AG04449 (cell line): ENCODE measurements around the gene LRRTM4.

ENCODE experiments used
- CTCF ChIA-PET: fragments of 350-600 bp; formaldehyde crosslinking; extraction: SDS; loops from one replicate; lab custom pipeline; 2021; ENCODE audit warnings: antibody characterized with exemption; lab: Yijun Ruan, JAX
- POLR2A ChIA-PET: fragments of 400-600, 350-600 bp; formaldehyde crosslinking; extraction: SDS; loops from one replicate; lab custom pipeline; 2020; ENCODE audit warnings: antibody characterized with exemption, inconsistent platforms; lab: Yijun Ruan, JAX
- DNase-seq: peaks from one replicate; pipeline ENCODE4 v3.0.0-alpha.2; 2010; ENCODE audit warnings: low read depth, low spot score
- H3K4me3 ChIP-seq: 2 replicates; pipeline ENCODE4 v1.5.1; 2011; ENCODE audit warnings: low read depth, mild to moderate bottlenecking, control low read depth, low read length
- TF ChIP-seq, protein P1 (sequence below): IDR thresholded peaks from one replicate; pipeline ENCODE4 v1.5.1; 2011; ENCODE audit warnings: mild to moderate bottlenecking, moderate library complexity, low read length, control low read depth, inconsistent platforms; ENCODE audit not compliant: insufficient read depth; ENCODE audit errors: missing control alignments

Gene LRRTM4

DNA sequence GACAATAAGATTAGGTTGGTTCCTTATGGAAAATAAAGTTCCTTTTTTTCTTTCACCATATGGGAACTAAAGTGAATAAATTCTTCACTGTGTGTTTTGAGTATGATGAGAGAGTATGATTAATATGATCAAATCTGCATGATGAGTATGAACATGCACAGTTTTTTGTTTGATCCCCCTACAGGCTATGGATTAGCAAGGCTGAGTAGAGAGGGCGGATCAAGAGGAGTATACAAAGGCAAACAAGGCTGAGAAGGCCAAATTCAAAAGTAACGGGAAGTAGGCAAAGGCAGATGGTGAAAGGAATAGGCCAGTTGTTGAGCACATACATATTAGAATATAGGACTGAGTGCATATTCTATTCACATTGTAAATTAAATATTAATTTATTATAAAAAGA is 508.2 kb downstream of the LRRTM4 start:
- POLR2A ChIA-PET: no interaction called here
- CTCF ChIA-PET: no interaction called here
- no peak overlapping the region for H3K4me3 ChIP-seq
- TF ChIP-seq, protein P1, sequence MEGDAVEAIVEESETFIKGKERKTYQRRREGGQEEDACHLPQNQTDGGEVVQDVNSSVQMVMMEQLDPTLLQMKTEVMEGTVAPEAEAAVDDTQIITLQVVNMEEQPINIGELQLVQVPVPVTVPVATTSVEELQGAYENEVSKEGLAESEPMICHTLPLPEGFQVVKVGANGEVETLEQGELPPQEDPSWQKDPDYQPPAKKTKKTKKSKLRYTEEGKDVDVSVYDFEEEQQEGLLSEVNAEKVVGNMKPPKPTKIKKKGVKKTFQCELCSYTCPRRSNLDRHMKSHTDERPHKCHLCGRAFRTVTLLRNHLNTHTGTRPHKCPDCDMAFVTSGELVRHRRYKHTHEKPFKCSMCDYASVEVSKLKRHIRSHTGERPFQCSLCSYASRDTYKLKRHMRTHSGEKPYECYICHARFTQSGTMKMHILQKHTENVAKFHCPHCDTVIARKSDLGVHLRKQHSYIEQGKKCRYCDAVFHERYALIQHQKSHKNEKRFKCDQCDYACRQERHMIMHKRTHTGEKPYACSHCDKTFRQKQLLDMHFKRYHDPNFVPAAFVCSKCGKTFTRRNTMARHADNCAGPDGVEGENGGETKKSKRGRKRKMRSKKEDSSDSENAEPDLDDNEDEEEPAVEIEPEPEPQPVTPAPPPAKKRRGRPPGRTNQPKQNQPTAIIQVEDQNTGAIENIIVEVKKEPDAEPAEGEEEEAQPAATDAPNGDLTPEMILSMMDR: no peak
- no peak for DNase-seq

DNA sequence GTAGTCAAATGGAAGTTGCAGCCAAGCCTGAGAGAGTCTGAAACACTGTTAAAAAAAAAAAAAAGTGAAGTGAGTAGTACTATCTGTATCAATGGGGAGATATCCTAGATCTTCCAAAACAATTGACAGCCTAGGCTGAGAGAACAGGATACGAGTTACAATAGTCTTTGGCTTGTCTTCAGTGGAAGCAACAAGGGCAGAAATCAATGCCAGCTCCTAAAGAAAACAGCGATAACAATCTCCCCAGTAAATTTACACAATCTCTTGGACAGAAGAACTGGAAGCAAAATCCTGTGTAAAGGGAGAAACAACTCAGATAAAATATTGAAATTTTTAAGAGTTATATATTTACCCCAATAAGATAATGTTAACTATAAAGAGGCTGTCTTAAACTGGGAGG is 508.7 kb downstream of the LRRTM4 start:
- TF ChIP-seq, protein P1: no peak
- H3K4me3 ChIP-seq: no peak overlapping the region
- ChIA-PET CTCF (no interaction called here), POLR2A (no interaction called here)
- DNase-seq: no peak

DNA sequence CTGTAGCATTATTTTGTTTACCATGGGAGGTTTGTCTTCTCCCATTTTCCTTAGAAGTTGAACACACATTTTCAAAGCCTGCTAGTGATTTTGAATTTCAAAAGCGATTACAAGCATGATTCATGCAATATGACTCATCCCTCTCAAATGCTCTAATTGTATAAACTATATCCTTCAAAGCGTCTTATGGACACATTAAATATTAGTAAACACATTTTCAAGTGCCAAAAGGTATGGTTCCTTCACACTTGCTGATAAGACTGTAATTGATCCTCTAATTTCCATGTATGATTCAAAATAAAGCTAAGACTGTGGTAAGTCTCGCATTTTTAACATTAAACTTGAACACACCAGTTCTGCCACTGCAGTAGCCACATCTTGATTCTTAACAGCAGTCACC is 512.9 kb downstream of the LRRTM4 start:
- DNase-seq: no peak
- POLR2A ChIA-PET: no interaction called here
- CTCF ChIA-PET: no interaction called here
- TF ChIP-seq, protein P1: no peak
- H3K4me3 ChIP-seq: no peak overlapping the region

DNA sequence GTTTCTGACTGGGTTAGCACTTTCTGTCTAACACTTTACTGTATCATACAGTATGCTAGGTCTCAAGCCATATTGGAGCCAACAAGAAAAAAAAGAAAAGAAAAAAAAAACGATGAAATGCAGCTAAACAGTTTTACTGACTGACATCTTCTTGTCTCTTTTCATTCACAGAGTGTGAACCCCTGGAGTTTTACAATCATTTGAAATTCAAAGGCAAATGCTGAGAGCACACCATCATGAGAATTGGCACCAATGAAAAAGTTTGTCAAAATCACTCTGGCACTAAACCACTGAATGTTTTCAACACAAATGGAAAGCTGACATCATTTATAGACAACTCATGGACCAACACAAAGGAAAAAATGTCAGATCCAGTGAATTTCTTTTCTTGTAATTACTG is 513.3 kb downstream of the LRRTM4 start:
- ChIA-PET POLR2A (no interaction called here), CTCF (no interaction called here)
- DNase-seq: no peak
- no peak overlapping the region for H3K4me3 ChIP-seq
- TF ChIP-seq, protein P1: no peak

DNA sequence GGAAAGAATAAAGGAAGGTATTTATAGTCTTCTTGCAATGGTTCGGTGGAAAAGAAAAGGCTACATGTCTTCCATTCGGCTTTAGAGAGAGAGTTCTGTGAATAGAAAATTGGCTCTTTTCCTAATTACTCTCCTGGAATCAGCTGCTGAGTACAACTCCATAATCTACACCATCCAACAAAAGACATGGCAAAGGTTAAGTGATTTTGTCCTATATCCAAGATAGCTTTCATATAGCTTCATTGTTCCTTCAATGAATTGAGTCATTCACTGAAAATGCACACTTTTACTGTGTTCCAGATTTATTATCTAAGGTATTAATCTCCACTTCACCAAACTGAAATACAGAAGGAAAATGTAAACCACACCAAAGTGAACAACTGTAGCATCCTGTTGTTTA is 514.5 kb downstream of the LRRTM4 start:
- ChIA-PET POLR2A (no interaction called here), CTCF (no interaction called here)
- H3K4me3 ChIP-seq: no peak overlapping the region
- TF ChIP-seq, protein P1: no peak
- no peak for DNase-seq

DNA sequence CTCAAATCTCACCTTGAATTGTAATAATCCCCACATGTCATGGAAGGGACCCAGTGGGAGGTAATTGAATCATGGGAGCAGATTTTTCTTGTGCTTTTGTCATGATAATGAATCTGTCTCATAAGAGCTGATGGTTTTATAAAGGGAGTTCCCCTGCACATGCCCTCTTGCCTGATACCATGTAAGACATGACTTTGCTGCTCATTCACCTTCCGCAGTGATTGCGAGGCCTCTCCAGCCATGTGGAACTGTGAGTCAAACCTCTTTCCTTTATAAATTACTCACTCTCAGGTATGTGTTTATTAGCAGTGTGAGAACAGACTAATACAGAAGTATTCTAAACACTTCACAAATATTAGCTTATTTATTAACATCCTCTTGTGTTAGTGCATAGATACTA is 516.7 kb downstream of the LRRTM4 start:
- DNase-seq: no peak
- H3K4me3 ChIP-seq: no peak overlapping the region
- TF ChIP-seq, protein P1: no peak
- CTCF ChIA-PET: no interaction called here
- POLR2A ChIA-PET: no interaction called here

DNA sequence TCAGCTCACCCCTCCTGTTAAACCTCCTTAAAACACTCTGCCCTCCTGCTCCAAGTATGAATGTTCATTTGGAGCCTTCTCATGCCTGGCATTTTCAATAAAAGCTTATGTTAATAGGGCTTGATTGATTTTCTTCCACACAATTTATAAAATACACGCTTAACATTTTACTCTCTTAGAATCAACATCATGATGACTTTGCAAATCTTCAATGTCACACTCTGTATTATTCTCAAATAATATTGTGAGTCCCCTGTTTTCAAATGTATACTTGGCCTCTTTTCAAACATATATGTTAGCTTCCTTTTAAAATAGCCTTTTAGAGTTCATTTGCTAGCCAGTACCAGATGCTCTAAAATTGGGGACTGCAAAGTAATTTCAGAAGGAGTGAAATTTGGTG is 520.3 kb downstream of the LRRTM4 start:
- TF ChIP-seq, protein P1: no peak
- no peak for DNase-seq
- CTCF ChIA-PET: no interaction called here
- POLR2A ChIA-PET: no interaction called here
- H3K4me3 ChIP-seq: no peak overlapping the region
